ENCODE data around the gene FGF14. TPM values are rescaled to one million over a fixed set of nuclear protein-coding genes. Genes with fewer than 3 reads are reported as not detected.

FGF14 gene
- total and polyA plus RNA-seq, 2 donors (not counting 3 experiments of a cell fraction or from before 2014, with no cell fraction given): not detected

DNA sequence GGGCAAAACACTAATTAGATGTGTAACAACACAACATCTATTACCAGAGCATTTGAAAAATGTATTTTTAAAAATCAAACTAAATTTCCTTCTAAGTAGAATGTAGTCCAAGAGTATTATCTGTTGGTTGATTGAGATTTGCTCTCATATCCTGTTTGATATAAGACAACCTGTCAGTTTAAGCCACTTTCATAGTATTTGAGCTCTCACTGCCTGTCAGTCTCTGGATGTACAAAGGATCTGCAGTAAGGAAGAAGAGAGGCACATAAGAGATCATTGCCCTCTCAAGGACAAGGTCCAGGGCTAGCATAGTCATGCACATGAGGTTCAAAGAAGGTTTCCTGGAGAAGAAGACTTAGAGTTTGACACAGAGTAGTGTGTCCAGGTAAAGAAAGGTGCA lies 57.4 kb downstream of the FGF14 start:
- Histone ChIP-seq H3K4me1 (ENCODE audit: control insufficient read depth, extremely low read depth, insufficient read depth, low read length) (no peaks in the 10 kb centered on the region), H4K20me1 (replicated peaks; ENCODE audit: control insufficient read depth, extremely low read depth, insufficient read depth, low read length) (no peaks in the 10 kb centered on the region), H3K4me3 (replicated peaks in 1 of 3; ENCODE audit: insufficient read depth in 1 of 3, low read depth in 1 of 3, low read length in 3 of 3) (no peak overlapping the region), H3K27me3 (ENCODE audit: control insufficient read depth in 2 of 2, insufficient read depth in 2 of 2, low read length in 2 of 2) (no peaks in the 10 kb centered on the region), H3K36me3 (ENCODE audit: control insufficient read depth in 2 of 2, extremely low read depth in 1 of 2, insufficient read depth in 2 of 2, low read length in 2 of 2) (no peaks in the 10 kb centered on the region), H3K79me2 (ENCODE audit: control insufficient read depth, insufficient read depth, low read length) (no peaks in the 10 kb centered on the region), H2AFZ (ENCODE audit: low read depth, low read length) (no peak overlapping the region), H3K9me3 (replicated peaks; ENCODE audit: control insufficient read depth, insufficient read depth, low read length) (no peaks in the 10 kb centered on the region), H3K9ac (replicated peaks; ENCODE audit: extremely low read depth, insufficient read depth, low read length) (no peak overlapping the region), H3K27ac (ENCODE audit: insufficient read depth, low read depth, low read length) (no peak overlapping the region), H3K9me1 (replicated peaks; ENCODE audit: control insufficient read depth, extremely low read depth, insufficient read depth, low read length) (no peaks in the 10 kb centered on the region), H3K4me2 (ENCODE audit: insufficient read depth, low read length) (no peak overlapping the region)
- no peak for FAIRE-seq
- POLR2A ChIA-PET: no interaction called here
- dilution Hi-C loops (cut with MboI; ENCODE audit: extremely low pct_ligation_motif_present, low sequenced_read_pairs) (no loop called here), intact Hi-C loops (cut with micrococcal nuclease) (no loop called here)
- TF ChIP-seq, protein P1, sequence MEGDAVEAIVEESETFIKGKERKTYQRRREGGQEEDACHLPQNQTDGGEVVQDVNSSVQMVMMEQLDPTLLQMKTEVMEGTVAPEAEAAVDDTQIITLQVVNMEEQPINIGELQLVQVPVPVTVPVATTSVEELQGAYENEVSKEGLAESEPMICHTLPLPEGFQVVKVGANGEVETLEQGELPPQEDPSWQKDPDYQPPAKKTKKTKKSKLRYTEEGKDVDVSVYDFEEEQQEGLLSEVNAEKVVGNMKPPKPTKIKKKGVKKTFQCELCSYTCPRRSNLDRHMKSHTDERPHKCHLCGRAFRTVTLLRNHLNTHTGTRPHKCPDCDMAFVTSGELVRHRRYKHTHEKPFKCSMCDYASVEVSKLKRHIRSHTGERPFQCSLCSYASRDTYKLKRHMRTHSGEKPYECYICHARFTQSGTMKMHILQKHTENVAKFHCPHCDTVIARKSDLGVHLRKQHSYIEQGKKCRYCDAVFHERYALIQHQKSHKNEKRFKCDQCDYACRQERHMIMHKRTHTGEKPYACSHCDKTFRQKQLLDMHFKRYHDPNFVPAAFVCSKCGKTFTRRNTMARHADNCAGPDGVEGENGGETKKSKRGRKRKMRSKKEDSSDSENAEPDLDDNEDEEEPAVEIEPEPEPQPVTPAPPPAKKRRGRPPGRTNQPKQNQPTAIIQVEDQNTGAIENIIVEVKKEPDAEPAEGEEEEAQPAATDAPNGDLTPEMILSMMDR (IDR thresholded peaks at IDR 0.05; ENCODE audit: extremely low read depth in 1 of 2, insufficient read depth in 1 of 2, low read depth in 1 of 2, low read length in 2 of 2): no peak
- TF ChIP-seq FOS (IDR thresholded peaks at IDR 0.05; ENCODE audit: borderline replicate concordance, insufficient read depth, low read length) (no peak), MYC (IDR thresholded peaks at IDR 0.05; ENCODE audit: low read depth, low read length) (no peak), POLR2A (IDR thresholded peaks at IDR 0.05; ENCODE audit: low read depth, low read length) (no peak)
- TF ChIP-seq, protein P2, sequence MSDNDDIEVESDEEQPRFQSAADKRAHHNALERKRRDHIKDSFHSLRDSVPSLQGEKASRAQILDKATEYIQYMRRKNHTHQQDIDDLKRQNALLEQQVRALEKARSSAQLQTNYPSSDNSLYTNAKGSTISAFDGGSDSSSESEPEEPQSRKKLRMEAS (IDR thresholded peaks at IDR 0.05; ENCODE audit: insufficient read depth, insufficient read length): no peak
- CTCF ChIA-PET: no interaction called here
- BruUV-seq (replicated peaks): no TSS peak
- no peak for DNase-seq (ENCODE audit: low read depth, low spot score)
